Trophoblast cell (in vitro differentiated cells and primary cell): ENCODE results near the gene DOCK3.

Experiments
- DNase-seq, 2 donors: peaks; one replicate each; pipeline ENCODE4 v3.0.0-alpha.2; 2016
- H2AFZ ChIP-seq: 2 replicates; pipeline ENCODE4 v1.6.1; 2013; ENCODE audit warnings: low read length, moderate library complexity, mild to moderate bottlenecking; ENCODE audit not compliant: insufficient read depth, poor library complexity
- H2AK5ac ChIP-seq: 2 replicates; pipeline ENCODE4 v1.6.1; 2013; ENCODE audit warnings: mild to moderate bottlenecking, low read length
- H2BK120ac ChIP-seq: 2 replicates; pipeline ENCODE4 v1.6.1; 2013; ENCODE audit warnings: low read length, mild to moderate bottlenecking, moderate library complexity; ENCODE audit not compliant: insufficient read depth, poor library complexity
- H2BK12ac ChIP-seq: 2 replicates; pipeline ENCODE4 v1.6.1; 2013; ENCODE audit warnings: mild to moderate bottlenecking, low read length, moderate library complexity
- H2BK5ac ChIP-seq: 2 replicates; pipeline ENCODE4 v1.6.1; 2013; ENCODE audit warnings: low read length, low read depth, moderate library complexity, mild to moderate bottlenecking; ENCODE audit not compliant: poor library complexity
- H3K14ac ChIP-seq: 2 replicates; pipeline ENCODE4 v1.6.1; 2013; ENCODE audit warnings: mild to moderate bottlenecking, low read length
- H3K18ac ChIP-seq: 2 replicates; pipeline ENCODE4 v1.6.1; 2013; ENCODE audit warnings: mild to moderate bottlenecking, low read length
- H3K23ac ChIP-seq: 2 replicates; pipeline ENCODE4 v1.6.1; 2013; ENCODE audit warnings: low read length
- H3K27ac ChIP-seq: 2 replicates; pipeline ENCODE4 v1.5.1; 2013; ENCODE audit warnings: low read depth, mild to moderate bottlenecking, inconsistent platforms, low read length, moderate library complexity
- H3K27me3 ChIP-seq: 2 replicates; pipeline ENCODE4 v1.6.1; 2013; ENCODE audit warnings: inconsistent platforms, mild to moderate bottlenecking, low read length, moderate library complexity; ENCODE audit not compliant: insufficient read depth
- H3K36me3 ChIP-seq, 2 experiments: 1 replicate in 1 of 2; 2 replicates in 1 of 2; pipeline ENCODE4 v1.6.1; 2013; ENCODE audit warnings: low read length in 2 of 2, mild to moderate bottlenecking in 2 of 2, moderate library complexity in 1 of 2; ENCODE audit not compliant: insufficient read depth in 2 of 2, control insufficient read depth in 1 of 2
- H3K4ac ChIP-seq: 2 replicates; pipeline ENCODE4 v1.6.1; 2013; ENCODE audit warnings: low read depth, mild to moderate bottlenecking, low read length, moderate library complexity
- H3K4me1 ChIP-seq, 2 experiments: 1 replicate in 1 of 2; 2 replicates in 1 of 2; pipeline ENCODE4 v1.6.1; 2013; ENCODE audit warnings: low read length in 2 of 2, mild to moderate bottlenecking in 2 of 2, moderate library complexity in 1 of 2; ENCODE audit not compliant: insufficient read depth in 2 of 2, control insufficient read depth in 1 of 2
- H3K4me2 ChIP-seq: 2 replicates; pipeline ENCODE4 v1.6.1; 2013; ENCODE audit warnings: inconsistent platforms, mild to moderate bottlenecking, low read length, moderate library complexity
- H3K4me3 ChIP-seq: 2 replicates; pipeline ENCODE4 v1.5.1; 2013; ENCODE audit warnings: mild to moderate bottlenecking, low read depth, low read length, inconsistent platforms
- H3K79me1 ChIP-seq: one replicate; pipeline ENCODE4 v1.6.1; 2013; ENCODE audit warnings: low read length
- H3K79me2 ChIP-seq: 2 replicates; pipeline ENCODE4 v1.6.1; 2013; ENCODE audit warnings: low read length, mild to moderate bottlenecking; ENCODE audit not compliant: control insufficient read depth, insufficient read depth, poor library complexity
- H3K9ac ChIP-seq: 2 replicates; pipeline ENCODE4 v1.6.1; 2013; ENCODE audit warnings: mild to moderate bottlenecking, low read length
- H3K9me3 ChIP-seq: 2 replicates; pipeline ENCODE4 v1.6.1; 2013; ENCODE audit warnings: low read depth, mild to moderate bottlenecking, control low read depth, inconsistent platforms, low read length; ENCODE audit not compliant: insufficient read depth
- H4K12ac ChIP-seq: 2 replicates; pipeline ENCODE4 v1.6.1; 2013; ENCODE audit warnings: low read depth, mild to moderate bottlenecking, low read length, moderate library complexity
- H4K8ac ChIP-seq: 2 replicates; pipeline ENCODE4 v1.6.1; 2013; ENCODE audit warnings: low read depth, mild to moderate bottlenecking, low read length, moderate library complexity
- H4K91ac ChIP-seq: one replicate; pipeline ENCODE4 v1.6.1; 2013; ENCODE audit warnings: low read depth, mild to moderate bottlenecking, low read length, moderate library complexity
- WGBS: extraction: QIAGEN DNeasy Blood & Tissue Kit; methylation state at CpG from one replicate; pipeline ENCODE4 v1.1.7; 2013; ENCODE audit warnings: missing lambda C conversion rate; ENCODE audit not compliant: insufficient read length, insufficient coverage; ENCODE audit errors: extremely low coverage; 5-methylcytosine and 5-hydroxymethylcytosine counted together

DOCK3 gene

GRCh38 chr3:50658416-50658815 lies 16.3 kb upstream of the DOCK3 start:
- H3K23ac ChIP-seq: no peak overlapping the region
- H2BK12ac ChIP-seq: no peak overlapping the region
- H3K14ac ChIP-seq: no peak overlapping the region
- H3K79me2 ChIP-seq: no peaks in the 10 kb centered on the region
- H3K4me1 ChIP-seq: no peaks in the 10 kb centered on the region
- H3K18ac ChIP-seq: no peak overlapping the region
- H3K4ac ChIP-seq: no peak overlapping the region
- no CpG with 5 or more reads among the region's 6 CpGs for WGBS
- no peak overlapping the region for H2BK5ac ChIP-seq
- H4K8ac ChIP-seq: no peak overlapping the region
- no peak overlapping the region for H3K4me2 ChIP-seq
- peaks cover 3% of the 10 kb centered on the region for H3K27me3 ChIP-seq
- H3K4me3 ChIP-seq: no peak overlapping the region
- no peak overlapping the region for H3K27ac ChIP-seq
- no peak for DNase-seq
- H3K36me3 ChIP-seq: no peaks in the 10 kb centered on the region
- no peaks in the 10 kb centered on the region for H3K9me3 ChIP-seq
- H4K12ac ChIP-seq: no peak overlapping the region
- H2BK120ac ChIP-seq: no peak overlapping the region
- H2AFZ ChIP-seq: no peak overlapping the region
- H2AK5ac ChIP-seq: no peak overlapping the region
- no peaks in the 10 kb centered on the region for H3K79me1 ChIP-seq
- no peak overlapping the region for H3K9ac ChIP-seq
- no peak overlapping the region for H4K91ac ChIP-seq

GRCh38 chr3:50658831-50659230 lies 15.9 kb upstream of the DOCK3 start:
- H3K23ac ChIP-seq: no peak overlapping the region
- no peak overlapping the region for H3K4me3 ChIP-seq
- no peak overlapping the region for H2AFZ ChIP-seq
- no peak overlapping the region for H3K27ac ChIP-seq
- no peak overlapping the region for H2AK5ac ChIP-seq
- no peak overlapping the region for H3K9ac ChIP-seq
- H3K14ac ChIP-seq: no peak overlapping the region
- no peak overlapping the region for H2BK5ac ChIP-seq
- H3K18ac ChIP-seq: no peak overlapping the region
- H3K9me3 ChIP-seq: no peaks in the 10 kb centered on the region
- H2BK120ac ChIP-seq: no peak overlapping the region
- H3K27me3 ChIP-seq: peaks cover 3% of the 10 kb centered on the region
- H4K12ac ChIP-seq: no peak overlapping the region
- no peaks in the 10 kb centered on the region for H3K36me3 ChIP-seq
- no peak overlapping the region for H3K4me2 ChIP-seq
- H4K8ac ChIP-seq: no peak overlapping the region
- no peak overlapping the region for H3K4ac ChIP-seq
- no peak for DNase-seq
- H3K4me1 ChIP-seq: no peaks in the 10 kb centered on the region
- no peaks in the 10 kb centered on the region for H3K79me2 ChIP-seq
- no CpG with 5 or more reads among the region's 3 CpGs for WGBS
- H2BK12ac ChIP-seq: no peak overlapping the region
- no peaks in the 10 kb centered on the region for H3K79me1 ChIP-seq
- H4K91ac ChIP-seq: no peak overlapping the region

- H2AFZ ChIP-seq: no peak overlapping the region
- no peak overlapping the region for H3K4ac ChIP-seq
- H3K4me2 ChIP-seq: no peak overlapping the region
- H3K18ac ChIP-seq: no peak overlapping the region
- no peak overlapping the region for H4K91ac ChIP-seq
- H3K36me3 ChIP-seq: no peaks in the 10 kb centered on the region
- no peaks in the 10 kb centered on the region for H3K4me1 ChIP-seq
- no peak overlapping the region for H3K27ac ChIP-seq
- no peak overlapping the region for H3K9ac ChIP-seq
- no peaks in the 10 kb centered on the region for H3K79me2 ChIP-seq
- H4K8ac ChIP-seq: no peak overlapping the region
- H3K23ac ChIP-seq: no peak overlapping the region
- no peak overlapping the region for H2AK5ac ChIP-seq
- no peak overlapping the region for H3K14ac ChIP-seq
- no peaks in the 10 kb centered on the region for H3K79me1 ChIP-seq
- H4K12ac ChIP-seq: no peak overlapping the region
- no peak overlapping the region for H2BK12ac ChIP-seq
- no peak overlapping the region for H2BK120ac ChIP-seq
- WGBS: no CpG with 5 or more reads among the region's 10 CpGs
- H2BK5ac ChIP-seq: no peak overlapping the region
- peaks cover 3% of the 10 kb centered on the region for H3K27me3 ChIP-seq
- DNase-seq: no peak
- no peak overlapping the region for H3K4me3 ChIP-seq
- H3K9me3 ChIP-seq: no peaks in the 10 kb centered on the region
Observed at GRCh38 chr3:50660386-50660785, 14.3 kb upstream of the DOCK3 start.

GRCh38 chr3:50661321-50661837 lies 13.3 kb upstream of the DOCK3 start:
- Histone ChIP-seq H3K4me3 (no peak overlapping the region), H3K4ac (no peak overlapping the region), H3K9me3 (no peaks in the 10 kb centered on the region), H3K27ac (no peak overlapping the region), H4K8ac (no peak overlapping the region), H2BK12ac (no peak overlapping the region), H3K4me2 (no peak overlapping the region), H3K4me1 (no peaks in the 10 kb centered on the region), H3K79me1 (no peaks in the 10 kb centered on the region), H3K36me3 (no peaks in the 10 kb centered on the region), H2AFZ (no peak overlapping the region), H2BK5ac (no peak overlapping the region), H2BK120ac (no peak overlapping the region), H3K14ac (no peak overlapping the region), H3K18ac (no peak overlapping the region), H4K91ac (no peak overlapping the region), H4K12ac (no peak overlapping the region), H3K27me3 (peaks cover 3% of the 10 kb centered on the region), H3K23ac (no peak overlapping the region), H3K9ac (no peak overlapping the region), H2AK5ac (no peak overlapping the region), H3K79me2 (no peaks in the 10 kb centered on the region)
- no peak for DNase-seq
- no CpG with 5 or more reads among the region's 6 CpGs for WGBS
